ENCODE data around the gene LRP5. TPM values are rescaled to one million over a fixed set of nuclear protein-coding genes. Genes with fewer than 3 reads are reported as not detected.

LRP5 gene
- total and polyA plus RNA-seq, 9 of the 15 experiments (the other 6 are each of a cell fraction or from before 2014, with no cell fraction given) = 0.48 to 44.2 (median 13.5) TPM

DNA sequence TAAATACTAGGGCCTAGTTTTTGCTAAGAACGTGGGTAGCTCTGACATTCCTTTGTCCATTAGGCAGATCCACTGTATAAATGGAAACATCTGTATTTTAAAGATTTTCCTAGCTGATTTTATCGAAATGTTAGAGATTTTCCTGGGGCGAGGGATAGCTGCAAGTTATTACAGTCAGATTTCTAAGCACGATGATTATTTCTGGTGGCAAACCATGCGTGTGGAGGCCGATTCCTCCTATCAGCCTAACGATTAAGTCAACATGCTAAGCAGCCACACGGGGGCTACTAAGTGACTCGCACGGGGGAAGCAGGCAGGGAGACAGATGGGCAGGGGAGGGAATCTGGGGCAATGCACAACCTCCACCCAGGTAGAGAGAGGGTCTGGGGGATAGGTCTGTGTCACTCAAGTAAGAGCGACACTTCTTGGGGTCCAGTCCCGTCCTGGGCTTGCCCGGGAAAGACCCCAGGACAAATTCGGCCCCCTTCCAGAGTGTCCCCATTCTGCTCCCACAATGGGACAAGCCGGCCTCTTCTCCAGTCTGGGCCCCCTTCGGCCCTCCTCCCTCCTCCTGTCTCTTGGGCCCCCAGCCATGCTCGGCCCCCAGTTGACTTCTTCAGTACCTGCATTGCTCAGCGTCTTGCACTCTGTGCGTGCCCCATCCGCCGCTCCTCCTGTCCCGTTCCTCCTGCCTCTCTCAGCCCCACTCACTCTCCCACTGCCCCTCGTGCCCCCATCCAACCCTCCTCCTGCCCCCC lies 41.2 kb upstream of the LRP5 start (continued):
- TF ChIP-seq, protein P1, sequence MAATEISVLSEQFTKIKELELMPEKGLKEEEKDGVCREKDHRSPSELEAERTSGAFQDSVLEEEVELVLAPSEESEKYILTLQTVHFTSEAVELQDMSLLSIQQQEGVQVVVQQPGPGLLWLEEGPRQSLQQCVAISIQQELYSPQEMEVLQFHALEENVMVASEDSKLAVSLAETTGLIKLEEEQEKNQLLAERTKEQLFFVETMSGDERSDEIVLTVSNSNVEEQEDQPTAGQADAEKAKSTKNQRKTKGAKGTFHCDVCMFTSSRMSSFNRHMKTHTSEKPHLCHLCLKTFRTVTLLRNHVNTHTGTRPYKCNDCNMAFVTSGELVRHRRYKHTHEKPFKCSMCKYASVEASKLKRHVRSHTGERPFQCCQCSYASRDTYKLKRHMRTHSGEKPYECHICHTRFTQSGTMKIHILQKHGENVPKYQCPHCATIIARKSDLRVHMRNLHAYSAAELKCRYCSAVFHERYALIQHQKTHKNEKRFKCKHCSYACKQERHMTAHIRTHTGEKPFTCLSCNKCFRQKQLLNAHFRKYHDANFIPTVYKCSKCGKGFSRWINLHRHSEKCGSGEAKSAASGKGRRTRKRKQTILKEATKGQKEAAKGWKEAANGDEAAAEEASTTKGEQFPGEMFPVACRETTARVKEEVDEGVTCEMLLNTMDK (IDR thresholded peaks at IDR 0.05; ENCODE audit: borderline replicate concordance, insufficient read depth, low read depth, low read length, poor library complexity, severe bottlenecking) = peak; percentile 93
- TF ChIP-seq, protein P2, sequence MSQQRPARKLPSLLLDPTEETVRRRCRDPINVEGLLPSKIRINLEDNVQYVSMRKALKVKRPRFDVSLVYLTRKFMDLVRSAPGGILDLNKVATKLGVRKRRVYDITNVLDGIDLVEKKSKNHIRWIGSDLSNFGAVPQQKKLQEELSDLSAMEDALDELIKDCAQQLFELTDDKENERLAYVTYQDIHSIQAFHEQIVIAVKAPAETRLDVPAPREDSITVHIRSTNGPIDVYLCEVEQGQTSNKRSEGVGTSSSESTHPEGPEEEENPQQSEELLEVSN (IDR thresholded peaks at IDR 0.05; ENCODE audit: borderline replicate concordance in 1 of 2, extremely low read depth in 1 of 2, insufficient read depth in 1 of 2, insufficient read length in 1 of 2, low read depth in 1 of 2, low read length in 1 of 2, poor library complexity in 1 of 2, severe bottlenecking in 1 of 2) = peak in 1 of 2 experiments; percentile 43
- TF ChIP-seq ZNF436 (CRISPR knock-in tag; IDR thresholded peaks at IDR 0.05) = no peak
- 0 out of 2 replicates have a peak, but pooled peaks have one; percentile 6 for TF ChIP-seq EP300 (IDR thresholded peaks at IDR 0.05; ENCODE audit: low read length)
- peak; percentile 55; the same call in 1 of the 2 replicates for TF ChIP-seq ZBTB7A (IDR thresholded peaks at IDR 0.05; ENCODE audit: borderline replicate concordance, control insufficient read depth, low read depth, low read length)
- peak; percentile 32; the same call in 1 of the 2 replicates for TF ChIP-seq HCFC1 (IDR thresholded peaks at IDR 0.05; ENCODE audit: low read depth, low read length)
- 0 out of 2 replicates have a peak, but pooled peaks have one; percentile 42 for TF ChIP-seq HDAC2 (IDR thresholded peaks at IDR 0.05)
- 0 out of 2 replicates have a peak, but pooled peaks have one; percentile 49 for TF ChIP-seq MBD2 (IDR thresholded peaks at IDR 0.05; ENCODE audit: borderline replicate concordance, low read depth)
- TF ChIP-seq, protein P3, sequence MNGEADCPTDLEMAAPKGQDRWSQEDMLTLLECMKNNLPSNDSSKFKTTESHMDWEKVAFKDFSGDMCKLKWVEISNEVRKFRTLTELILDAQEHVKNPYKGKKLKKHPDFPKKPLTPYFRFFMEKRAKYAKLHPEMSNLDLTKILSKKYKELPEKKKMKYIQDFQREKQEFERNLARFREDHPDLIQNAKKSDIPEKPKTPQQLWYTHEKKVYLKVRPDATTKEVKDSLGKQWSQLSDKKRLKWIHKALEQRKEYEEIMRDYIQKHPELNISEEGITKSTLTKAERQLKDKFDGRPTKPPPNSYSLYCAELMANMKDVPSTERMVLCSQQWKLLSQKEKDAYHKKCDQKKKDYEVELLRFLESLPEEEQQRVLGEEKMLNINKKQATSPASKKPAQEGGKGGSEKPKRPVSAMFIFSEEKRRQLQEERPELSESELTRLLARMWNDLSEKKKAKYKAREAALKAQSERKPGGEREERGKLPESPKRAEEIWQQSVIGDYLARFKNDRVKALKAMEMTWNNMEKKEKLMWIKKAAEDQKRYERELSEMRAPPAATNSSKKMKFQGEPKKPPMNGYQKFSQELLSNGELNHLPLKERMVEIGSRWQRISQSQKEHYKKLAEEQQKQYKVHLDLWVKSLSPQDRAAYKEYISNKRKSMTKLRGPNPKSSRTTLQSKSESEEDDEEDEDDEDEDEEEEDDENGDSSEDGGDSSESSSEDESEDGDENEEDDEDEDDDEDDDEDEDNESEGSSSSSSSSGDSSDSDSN (IDR thresholded peaks at IDR 0.05; ENCODE audit: borderline replicate concordance in 1 of 2, low read depth in 2 of 2, low read length in 2 of 2) = peak in 1 of 2 experiments; percentile 49; a peak in 1 of 4 replicates
- peak; percentile 40; the same call in 1 of the 2 replicates for TF ChIP-seq ZFPM2 (CRISPR knock-in tag; IDR thresholded peaks at IDR 0.05)
- no peak for TF ChIP-seq ZNF589 (CRISPR knock-in tag; IDR thresholded peaks at IDR 0.05; ENCODE audit: low read depth)
- peak; percentile 26; the same call in 1 of the 2 replicates for TF ChIP-seq KAT7 (CRISPR knock-in tag; IDR thresholded peaks at IDR 0.05; ENCODE audit: borderline replicate concordance)
- peak; percentile 78; the same call in 1 of the 2 replicates for TF ChIP-seq NFRKB (IDR thresholded peaks at IDR 0.05; ENCODE audit: low read depth)
- TF ChIP-seq HDGF (IDR thresholded peaks at IDR 0.05) = peak; percentile 47; the same call in 1 of the 2 replicates
- TF ChIP-seq ZNF445 (CRISPR knock-in tag; IDR thresholded peaks at IDR 0.05; ENCODE audit: low read depth) = no peak
- TF ChIP-seq NCOA1 (IDR thresholded peaks at IDR 0.05; ENCODE audit: low read depth) = peak; percentile 33
- TF ChIP-seq SLC30A9 (CRISPR knock-in tag; IDR thresholded peaks at IDR 0.05) = no peak
- TF ChIP-seq ZNF766 (CRISPR knock-in tag; conservative IDR thresholded peaks at IDR 0.05) = 0 out of 2 replicates have a peak, but pooled peaks have one; percentile 38
- no peak for TF ChIP-seq PCBP1 (IDR thresholded peaks at IDR 0.05; ENCODE audit: low read depth, low read length, poor library complexity, severe bottlenecking)
- no peak for TF ChIP-seq SMAD2 (IDR thresholded peaks at IDR 0.05; ENCODE audit: low read depth, low read length)

Measured in K562 (cell line).